ENCODE data around the gene FAM186B. TPM values are rescaled to one million over a fixed set of nuclear protein-coding genes. Genes with fewer than 3 reads are reported as not detected.

The FAM186B gene
- total RNA-seq, 4 donors from 2014 or later, result 0.31 to 1.0 (median 0.70) TPM

GRCh38 chr12:49547090-49547690 lies 58.2 kb downstream of the FAM186B start:
- TF ChIP-seq CTCF (IDR thresholded peaks at IDR 0.05 in 4 of 5, conservative IDR thresholded peaks at IDR 0.05 in 1 of 5) (no peak), POLR2A (IDR thresholded peaks at IDR 0.05) (no peak)
- intact Hi-C loops (cut with DNase I; ENCODE audit: low total_unique reads) (no loop called here), in situ Hi-C loops (cut with MboI; ENCODE audit: low sequenced_read_pairs in 4 of 4) (no loop called here)
- ATAC-seq (no peak), DNase-seq (no peak)
- Histone ChIP-seq H3K36me3 (no peaks in the 10 kb centered on the region), H3K27ac (no peak overlapping the region), H3K27me3 (peaks cover 7 to 15% (median 9%) of the 10 kb centered on the region in 3 donors), H3K4me3 (no peak overlapping the region), H3K9me3 (no peaks in the 10 kb centered on the region), H3K4me1 (peaks cover 18% of the 10 kb centered on the region in 2 donors)

DNA sequence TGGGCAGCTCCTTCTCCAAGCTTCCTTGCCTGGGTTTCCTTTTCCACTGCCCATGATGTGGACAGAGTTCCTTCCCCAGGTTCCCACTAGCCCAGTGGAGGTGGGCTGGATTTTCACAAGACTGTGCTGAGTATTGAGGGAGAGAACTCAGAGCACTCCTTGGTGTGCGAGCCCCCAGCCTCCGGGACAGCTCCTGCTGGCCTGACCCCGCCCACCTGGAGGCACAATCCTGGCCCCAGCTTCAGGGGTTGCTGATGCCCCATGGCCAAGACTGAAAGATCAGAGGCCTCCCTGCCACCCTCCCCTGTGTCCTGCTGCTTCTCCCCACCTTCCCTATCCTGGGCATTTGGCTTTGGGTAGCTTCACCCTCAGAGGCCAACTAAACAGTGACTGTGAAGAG lies 59.0 kb downstream of the FAM186B start:
- ATAC-seq (no peak), DNase-seq (no peak)
- Histone ChIP-seq H3K4me3 (no peak overlapping the region), H3K27me3 (peaks cover 7 to 15% (median 9%) of the 10 kb centered on the region in 3 donors), H3K9me3 (no peaks in the 10 kb centered on the region), H3K36me3 (no peaks in the 10 kb centered on the region), H3K4me1 (peaks cover 12% of the 10 kb centered on the region in 2 donors), H3K27ac (no peak overlapping the region)
- TF ChIP-seq POLR2A (IDR thresholded peaks at IDR 0.05), result no peak
- no peak for TF ChIP-seq CTCF (IDR thresholded peaks at IDR 0.05 in 4 of 5, conservative IDR thresholded peaks at IDR 0.05 in 1 of 5)
- in situ Hi-C loops (cut with MboI; ENCODE audit: low sequenced_read_pairs in 4 of 4) (no loop called here), intact Hi-C loops (cut with DNase I; ENCODE audit: low total_unique reads) (no loop called here)

DNA sequence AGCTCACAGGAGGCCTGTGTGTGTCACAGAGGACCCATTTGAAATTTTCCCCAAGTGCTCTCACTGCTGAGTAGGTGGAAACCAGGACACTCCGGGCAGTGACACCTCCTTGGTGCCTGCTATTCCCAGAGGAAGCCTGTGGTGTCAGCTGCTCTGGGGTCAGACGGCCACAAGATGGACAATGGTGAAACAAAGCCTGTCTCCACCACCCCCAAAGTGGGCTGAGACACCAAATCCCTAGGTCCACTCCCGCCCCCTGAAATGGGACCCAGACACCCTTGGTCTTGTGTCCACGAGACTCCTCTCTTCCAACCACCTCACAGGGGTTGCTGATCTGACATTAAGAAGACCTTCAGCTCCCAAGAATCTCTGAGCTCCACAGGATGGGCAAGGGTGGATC lies 59.6 kb downstream of the FAM186B start:
- peaks cover 7 to 15% (median 9%) of the 10 kb centered on the region in 3 donors for H3K27me3 ChIP-seq
- H3K4me3 ChIP-seq, result no peak overlapping the region
- ATAC-seq (no peak), DNase-seq (no peak)
- intact Hi-C loops (cut with DNase I; ENCODE audit: low total_unique reads), result no loop called here
- no peak overlapping the region for H3K27ac ChIP-seq
- H3K36me3 ChIP-seq, result no peaks in the 10 kb centered on the region
- H3K9me3 ChIP-seq, result no peaks in the 10 kb centered on the region
- in situ Hi-C loops (cut with MboI; ENCODE audit: low sequenced_read_pairs in 4 of 4), result no loop called here
- H3K4me1 ChIP-seq, result peaks cover 12% of the 10 kb centered on the region in 2 donors
- TF ChIP-seq CTCF (IDR thresholded peaks at IDR 0.05 in 4 of 5, conservative IDR thresholded peaks at IDR 0.05 in 1 of 5) (no peak), POLR2A (IDR thresholded peaks at IDR 0.05) (no peak)

GRCh38 chr12:49543914-49544815 lies 61.3 kb downstream of the FAM186B start:
- in situ Hi-C loops (cut with MboI; ENCODE audit: low sequenced_read_pairs in 4 of 4) (no loop called here), intact Hi-C loops (cut with DNase I; ENCODE audit: low total_unique reads) (no loop called here)
- Histone ChIP-seq H3K27ac (no peak overlapping the region), H3K4me1 (peaks cover 8 to 9% of the 10 kb centered on the region in 2 donors), H3K27me3 (peaks cover 12 to 18% (median 16%) of the 10 kb centered on the region in 3 donors), H3K4me3 (no peak overlapping the region), H3K36me3 (no peaks in the 10 kb centered on the region), H3K9me3 (no peaks in the 10 kb centered on the region)
- ATAC-seq (no peak), DNase-seq (no peak)
- TF ChIP-seq CTCF (IDR thresholded peaks at IDR 0.05 in 4 of 5, conservative IDR thresholded peaks at IDR 0.05 in 1 of 5), result no peak
- TF ChIP-seq POLR2A (IDR thresholded peaks at IDR 0.05), result no peak

Data from gastrocnemius medialis (tissue), 4 donors.